ENCODE measurements around the gene PLXNA4.

GRCh38 chr7:132392713-132393112, 183.6 kb downstream of the PLXNA4 start:
- TF ChIP-seq, protein P1, sequence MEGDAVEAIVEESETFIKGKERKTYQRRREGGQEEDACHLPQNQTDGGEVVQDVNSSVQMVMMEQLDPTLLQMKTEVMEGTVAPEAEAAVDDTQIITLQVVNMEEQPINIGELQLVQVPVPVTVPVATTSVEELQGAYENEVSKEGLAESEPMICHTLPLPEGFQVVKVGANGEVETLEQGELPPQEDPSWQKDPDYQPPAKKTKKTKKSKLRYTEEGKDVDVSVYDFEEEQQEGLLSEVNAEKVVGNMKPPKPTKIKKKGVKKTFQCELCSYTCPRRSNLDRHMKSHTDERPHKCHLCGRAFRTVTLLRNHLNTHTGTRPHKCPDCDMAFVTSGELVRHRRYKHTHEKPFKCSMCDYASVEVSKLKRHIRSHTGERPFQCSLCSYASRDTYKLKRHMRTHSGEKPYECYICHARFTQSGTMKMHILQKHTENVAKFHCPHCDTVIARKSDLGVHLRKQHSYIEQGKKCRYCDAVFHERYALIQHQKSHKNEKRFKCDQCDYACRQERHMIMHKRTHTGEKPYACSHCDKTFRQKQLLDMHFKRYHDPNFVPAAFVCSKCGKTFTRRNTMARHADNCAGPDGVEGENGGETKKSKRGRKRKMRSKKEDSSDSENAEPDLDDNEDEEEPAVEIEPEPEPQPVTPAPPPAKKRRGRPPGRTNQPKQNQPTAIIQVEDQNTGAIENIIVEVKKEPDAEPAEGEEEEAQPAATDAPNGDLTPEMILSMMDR (IDR thresholded peaks at IDR 0.05; ENCODE audit: poor library complexity) = no peak
- TF ChIP-seq EZH2phosphoT487 (IDR thresholded peaks at IDR 0.05; ENCODE audit: low read depth, severe bottlenecking, unreplicated experiment) = no peak

Measured in hepatocyte (in vitro differentiated cells).